GM18907 (cell line): ENCODE measurements around the gene GTF3C1.

Source experiments
- ATAC-seq: cut with Tn5 transposase; IDR thresholded peaks from one replicate; pipeline ENCODE4 v1.9.1; 2021; ENCODE audit warnings: mild to moderate bottlenecking, moderate library complexity; ENCODE audit not compliant: unreplicated experiment

Gene GTF3C1

GRCh38 chr16:27489906-27490305 is 59.8 kb downstream of the GTF3C1 start:
- no peak for ATAC-seq

DNA sequence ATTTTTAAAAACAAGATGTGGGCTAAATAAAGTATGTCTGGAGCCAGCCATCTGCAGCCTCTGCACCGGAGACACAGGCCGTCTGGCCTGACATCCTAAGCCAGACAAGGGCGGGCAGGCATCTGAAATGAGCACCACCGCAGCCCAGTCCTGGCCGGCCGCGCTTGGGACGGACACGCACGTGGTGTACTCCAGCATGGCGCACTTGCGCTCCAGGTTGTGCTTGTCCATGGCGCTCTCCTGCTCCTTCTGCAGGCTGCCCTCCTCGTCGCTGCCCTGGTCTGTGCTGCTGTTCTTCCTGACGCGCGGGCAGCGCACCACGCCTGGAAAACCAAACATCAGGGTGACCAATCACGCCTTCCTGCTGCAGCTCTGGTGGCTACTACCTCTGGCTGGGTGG is 60.3 kb downstream of the GTF3C1 start:
- no peak for ATAC-seq

- no peak for ATAC-seq
Observed at GRCh38 chr16:27486760-27487159, 63.0 kb downstream of the GTF3C1 start.

- no peak for ATAC-seq
Observed at GRCh38 chr16:27486344-27486743, 63.4 kb downstream of the GTF3C1 start.

DNA sequence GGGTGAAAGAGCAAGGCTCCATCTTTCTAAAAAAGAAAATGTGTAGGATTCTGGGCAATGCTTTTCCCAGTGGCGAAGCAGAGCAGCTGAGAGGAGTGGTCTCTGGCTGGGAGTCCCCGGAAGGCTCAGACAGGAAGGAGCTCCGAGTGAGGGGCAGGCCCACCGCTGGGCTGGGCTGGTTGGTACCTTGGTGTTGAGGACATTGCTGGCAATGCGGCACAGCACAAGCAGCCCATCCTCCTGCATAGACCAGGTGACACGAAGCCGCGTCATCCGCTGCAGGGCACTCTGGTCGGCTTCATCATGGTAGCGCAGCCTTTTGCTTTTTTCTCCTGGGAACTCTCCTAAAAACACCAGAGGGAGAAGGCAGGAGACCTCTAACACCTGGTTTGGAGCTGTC is 63.9 kb downstream of the GTF3C1 start:
- ATAC-seq, result no peak

- no peak for ATAC-seq
Observed at GRCh38 chr16:27485126-27485525, 64.6 kb downstream of the GTF3C1 start.

- ATAC-seq, result no peak
Observed at GRCh38 chr16:27483624-27484023, 66.1 kb downstream of the GTF3C1 start.

DNA sequence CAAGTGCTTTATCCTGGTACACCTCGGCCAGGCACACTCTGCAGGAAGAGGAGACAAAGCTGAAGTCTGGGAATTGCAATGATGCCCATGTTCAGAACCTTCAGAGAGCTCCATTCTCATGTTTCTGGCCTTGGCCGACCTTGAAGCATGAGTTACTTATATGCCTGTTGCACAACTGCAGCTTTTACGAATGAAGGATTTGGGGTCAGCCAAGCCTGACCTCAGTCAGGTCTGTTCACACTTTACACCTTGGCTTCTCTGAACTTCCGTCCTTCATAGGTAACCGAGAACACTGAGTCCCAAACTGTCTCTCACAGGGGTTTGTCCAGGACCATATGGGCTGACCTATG is 66.7 kb downstream of the GTF3C1 start:
- ATAC-seq, result no peak

GRCh38 chr16:27482397-27483087 is 67.2 kb downstream of the GTF3C1 start:
- ATAC-seq, result no peak

GRCh38 chr16:27481282-27481934 is 68.3 kb downstream of the GTF3C1 start:
- ATAC-seq, result no peak

GRCh38 chr16:27480761-27481160 is 69.0 kb downstream of the GTF3C1 start:
- no peak for ATAC-seq

GRCh38 chr16:27476240-27476639 is 73.5 kb downstream of the GTF3C1 start:
- no peak for ATAC-seq

GRCh38 chr16:27475561-27475960 is 74.2 kb downstream of the GTF3C1 start:
- no peak for ATAC-seq

DNA sequence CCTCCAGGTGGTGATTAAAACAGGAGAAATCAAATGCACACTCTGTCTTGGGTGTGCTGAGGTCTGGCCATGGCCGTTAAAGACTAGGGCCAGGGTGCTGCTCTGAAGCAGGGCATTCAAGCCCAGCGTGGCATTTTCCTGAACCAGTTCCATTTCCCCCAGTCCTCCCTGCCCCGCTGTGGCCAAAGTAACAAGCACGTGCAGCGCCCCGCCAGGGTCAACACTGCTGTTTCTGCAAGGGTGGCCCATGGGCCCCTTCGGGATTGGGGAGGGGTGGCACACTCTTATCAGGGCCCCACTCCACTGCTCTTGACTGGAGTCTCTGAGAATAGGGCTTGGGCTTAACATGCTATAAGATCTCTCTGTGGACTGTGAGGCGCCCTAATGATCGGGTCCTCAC is 74.8 kb downstream of the GTF3C1 start:
- ATAC-seq, result no peak

- ATAC-seq, result no peak
Observed at GRCh38 chr16:27474041-27474440, 75.7 kb downstream of the GTF3C1 start.

- ATAC-seq, result no peak
Observed at GRCh38 chr16:27473101-27473900, 76.4 kb downstream of the GTF3C1 start.

DNA sequence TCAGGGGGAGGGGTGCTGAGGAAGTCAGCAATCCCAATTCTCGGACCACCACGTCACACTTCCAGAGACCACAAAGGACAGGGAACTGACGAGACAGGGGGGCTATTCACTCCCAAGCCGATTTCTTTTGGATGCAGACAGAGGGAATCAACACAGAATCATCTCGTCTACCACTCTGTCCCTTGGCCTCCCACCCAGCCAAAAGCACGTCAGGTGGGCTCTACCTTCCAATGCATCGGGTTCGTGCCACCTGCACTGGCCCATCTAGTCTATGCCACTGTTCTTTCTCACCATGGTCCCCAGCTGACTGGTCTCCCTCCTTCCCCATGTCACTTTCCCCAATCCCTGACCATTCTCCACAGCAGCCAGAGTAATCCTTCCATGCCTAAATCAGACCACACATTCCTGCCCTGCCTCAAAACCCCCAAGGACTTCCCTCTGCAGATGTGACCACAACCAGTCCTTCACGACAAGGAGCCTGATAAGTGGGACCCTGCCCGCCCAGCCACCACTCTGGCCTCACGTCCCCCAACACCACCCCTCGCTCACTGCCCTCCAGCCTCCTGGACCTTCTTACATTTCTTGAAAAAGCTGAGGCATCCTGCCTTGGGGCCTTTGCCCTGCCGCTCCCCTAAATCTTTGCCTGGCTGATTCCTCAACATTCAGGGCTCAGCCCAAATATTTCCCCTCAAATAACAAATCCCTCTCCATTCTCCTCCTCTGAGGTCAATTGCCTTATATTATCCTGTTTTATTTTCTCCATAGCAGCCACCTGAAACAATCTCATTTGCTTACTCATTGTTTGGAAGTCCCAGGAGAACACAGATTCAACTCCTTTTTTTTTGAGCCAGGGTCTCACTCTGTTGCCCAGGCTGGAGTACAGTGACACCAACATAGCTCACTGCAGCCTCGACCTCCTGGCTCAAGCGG is 77.4 kb downstream of the GTF3C1 start:
- no peak for ATAC-seq

DNA sequence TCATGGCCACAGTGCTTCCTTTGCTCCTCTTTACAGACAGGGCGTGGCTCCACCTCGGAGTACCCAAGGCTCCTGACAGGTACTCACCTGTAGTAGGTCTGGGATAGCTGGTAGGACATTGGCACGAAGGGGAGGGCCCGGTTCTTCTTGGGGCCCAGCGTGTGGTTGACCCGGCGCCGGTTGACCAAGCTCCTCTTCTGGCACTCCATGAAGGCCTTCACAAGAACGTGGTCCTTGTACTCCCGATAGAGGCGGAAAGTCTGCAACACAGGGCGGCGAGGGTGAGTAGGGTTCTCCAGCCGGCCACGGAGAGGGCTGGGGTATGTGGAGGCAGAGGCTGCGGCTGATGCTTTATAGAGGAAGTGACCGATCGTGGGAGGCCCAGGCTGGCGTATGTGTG is 78.1 kb downstream of the GTF3C1 start:
- no peak for ATAC-seq

DNA sequence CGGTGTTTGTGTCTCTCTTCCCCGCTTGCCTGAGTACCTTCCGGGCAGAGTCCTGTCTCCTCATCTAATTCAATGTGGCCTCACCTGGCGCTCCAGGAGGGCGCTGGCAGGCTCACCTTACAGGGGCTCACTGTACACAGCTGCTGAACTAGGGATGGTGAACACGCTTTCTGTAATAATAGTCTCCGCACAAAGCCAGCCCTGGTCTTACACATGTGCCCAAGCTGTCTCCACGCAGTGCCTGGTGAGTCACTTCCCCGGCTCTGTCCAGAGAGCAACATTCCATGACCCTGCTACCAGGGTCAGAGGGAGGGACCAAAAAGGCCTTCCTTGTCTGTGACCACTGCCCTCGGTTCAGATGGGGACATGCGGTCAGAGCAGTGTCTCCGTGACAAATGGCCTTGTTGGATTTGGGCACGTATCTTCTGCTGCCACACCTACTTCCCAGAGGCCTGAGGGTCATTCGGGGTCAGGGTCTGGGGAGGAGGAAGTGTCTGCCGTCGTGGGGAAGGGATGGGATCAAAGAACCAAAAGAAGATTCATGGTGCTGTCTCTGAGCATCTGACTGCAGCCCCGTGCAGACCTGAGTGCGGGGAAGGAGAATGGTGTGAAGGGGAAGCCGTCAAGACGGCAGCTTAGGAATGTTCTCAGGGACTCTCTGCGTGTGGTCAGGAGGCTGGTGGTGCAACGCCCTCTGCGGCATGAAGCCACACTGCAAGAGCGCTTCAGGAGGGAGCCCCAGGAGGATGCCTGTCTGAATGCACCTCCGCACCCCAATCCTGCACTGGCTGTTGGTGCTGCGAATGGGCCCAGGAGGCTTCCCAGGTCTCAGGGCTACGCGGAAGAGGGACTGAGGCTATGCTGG is 78.9 kb downstream of the GTF3C1 start:
- no peak for ATAC-seq

- no peak for ATAC-seq
Observed at GRCh38 chr16:27468941-27469531, 80.7 kb downstream of the GTF3C1 start.
